ENCODE results near the gene TMEM263. TPM values are rescaled to one million over a fixed set of nuclear protein-coding genes. Genes with fewer than 3 reads are reported as not detected.

TMEM263 gene
- total and polyA plus RNA-seq, 9 donors, result 17.2 to 55.7 (median 42.1) TPM

- H3K4me3 ChIP-seq, result peak overlapping the region; percentile 96
- H3K27ac ChIP-seq, result no peak overlapping the region
- TF ChIP-seq EP300 (IDR thresholded peaks at IDR 0.05), result no peak
- TF ChIP-seq POLR2A (IDR thresholded peaks at IDR 0.05), result no peak
- no peak for TF ChIP-seq CTCF (IDR thresholded peaks at IDR 0.05)
- no peaks in the 10 kb centered on the region for H3K36me3 ChIP-seq
- no peak for DNase-seq
- intact Hi-C loops (cut with DNase I), result loop anchor here in 2 of 4 donors (2.0 to 10.0 kb wide), 2 partner anchors 135 to 137 kb away; partner anchors contain the start of gene CRY1 (in 2 of the 2)
- H3K4me1 ChIP-seq (ENCODE audit: insufficient read depth), result peaks cover 2% of the 10 kb centered on the region
- H3K9me3 ChIP-seq, result no peaks in the 10 kb centered on the region
- H3K27me3 ChIP-seq, result no peaks in the 10 kb centered on the region
- WGBS, 3 donors, result 9 to 22% (median 16%) methylated on average over 1 of the region's 1 CpG
Measured at GRCh38 chr12:106957583-106957982, 1.9 kb downstream of the TMEM263 start.

- Histone ChIP-seq H3K9me3 (no peaks in the 10 kb centered on the region), H3K27ac (no peak overlapping the region), H3K36me3 (no peaks in the 10 kb centered on the region), H3K4me3 (no peak overlapping the region), H3K27me3 (no peaks in the 10 kb centered on the region), H3K4me1 (ENCODE audit: insufficient read depth) (peaks cover 2% of the 10 kb centered on the region)
- TF ChIP-seq CTCF (IDR thresholded peaks at IDR 0.05), result no peak
- no peak for TF ChIP-seq POLR2A (IDR thresholded peaks at IDR 0.05)
- TF ChIP-seq EP300 (IDR thresholded peaks at IDR 0.05), result no peak
- intact Hi-C loops (cut with DNase I), result no loop called here
- DNase-seq, result no peak
- WGBS, 3 donors, result 63 to 73% (median 72%) methylated on average over 3 of the region's 3 CpGs
Measured at GRCh38 chr12:106960443-106960842, 4.7 kb downstream of the TMEM263 start.

GRCh38 chr12:106962286-106962685, 6.6 kb downstream of the TMEM263 start:
- no peak overlapping the region for H3K4me3 ChIP-seq

GRCh38 chr12:106964526-106964925, 8.8 kb downstream of the TMEM263 start:
- Histone ChIP-seq H3K27ac (no peak overlapping the region), H3K36me3 (no peaks in the 10 kb centered on the region), H3K9me3 (no peaks in the 10 kb centered on the region), H3K4me3 (no peak overlapping the region), H3K27me3 (no peaks in the 10 kb centered on the region), H3K4me1 (ENCODE audit: insufficient read depth) (no peaks in the 10 kb centered on the region)
- 88 to 93% (median 93%) methylated on average over 2 of the region's 2 CpGs for WGBS, 3 donors
- intact Hi-C loops (cut with DNase I), result no loop called here
- no peak for TF ChIP-seq EP300 (IDR thresholded peaks at IDR 0.05)
- no peak for TF ChIP-seq POLR2A (IDR thresholded peaks at IDR 0.05)
- TF ChIP-seq CTCF (IDR thresholded peaks at IDR 0.05), result no peak
- no peak for DNase-seq

More at GRCh38 chr12:106962286-106962685, 6.6 kb downstream of the TMEM263 start:
- WGBS, 3 donors, result 88 to 94% (median 92%) methylated on average over 3 of the region's 3 CpGs
- TF ChIP-seq POLR2A (IDR thresholded peaks at IDR 0.05) (no peak), EP300 (IDR thresholded peaks at IDR 0.05) (no peak), CTCF (IDR thresholded peaks at IDR 0.05) (no peak)
- H3K27ac ChIP-seq, result no peak overlapping the region
- H3K36me3 ChIP-seq, result no peaks in the 10 kb centered on the region
- intact Hi-C loops (cut with DNase I), result no loop called here
- H3K27me3 ChIP-seq, result no peaks in the 10 kb centered on the region
- H3K4me1 ChIP-seq (ENCODE audit: insufficient read depth), result peaks cover 2% of the 10 kb centered on the region
- DNase-seq, result no peak
- H3K9me3 ChIP-seq, result no peaks in the 10 kb centered on the region

Measured in ovary (tissue), 9 donors.